K562 (cell line): ENCODE measurements around the gene VPS45. TPM values are rescaled to one million over a fixed set of nuclear protein-coding genes. Genes with fewer than 3 reads are reported as not detected.

Source experiments
- ATAC-seq: fragments of 200-7000 bp; cut with Tn5 transposase; 3 replicates; pipeline ENCODE4 v1.9.1; 2020; ENCODE audit warnings: moderate library complexity
- BruUV-seq: library from RNA; stranded (reverse); fragments of 400-500 nt; replicated peaks from 2 replicates; lab custom pipeline; 2021; lab: Mats Ljungman, UMichigan
- CTCF ChIA-PET: fragments of 300-600 bp; formaldehyde crosslinking; extraction: SDS; loops from one replicate; lab custom pipeline; 2021; ENCODE audit warnings: low intra/inter-chr PET ratio; lab: Yijun Ruan, JAX
- POLR2A ChIA-PET: fragments of 300-600, 350-650 bp; sonication (Branson Sonifier 250); formaldehyde crosslinking; extraction: SDS; loops from one replicate; lab custom pipeline; 2021; ENCODE audit warnings: antibody characterized with exemption, inconsistent platforms; lab: Yijun Ruan, JAX
- DNase-seq, 4 experiments: peaks; one replicate each; pipeline versions ENCODE4 v3.0.0 to v3.0.0-alpha.2; 2011 to 2018; ENCODE audit warnings: low spot score in 3 of 4, mixed read lengths in 3 of 4; ENCODE audit errors: extremely low read depth in 1 of 4
- FAIRE-seq: peaks from 2 replicates; lab custom pipeline; 2011; peaks lifted over from hg19 to GRCh38; lab: Jason Lieb, UNC
- H2AFZ ChIP-seq: 2 replicates; pipeline ENCODE4 v1.6.0; 2011; ENCODE audit warnings: low read depth, low read length, control low read depth, inconsistent platforms
- H3K27ac ChIP-seq: fragments of 200-600 bp; 3 replicates; pipeline ENCODE4 v1.8.0; 2011; ENCODE audit warnings: low read depth, mild to moderate bottlenecking, control low read depth, inconsistent platforms, low read length, moderate library complexity, mixed read lengths; ENCODE audit errors: extremely low read depth
- H3K27me3 ChIP-seq, 2 experiments: fragments of 300-600 bp in 1 of 2; 2 replicates in 1 of 2; 3 replicates in 1 of 2; pipeline versions ENCODE4 v1.6.0 to v1.8.0; 2011; ENCODE audit warnings: inconsistent platforms in 2 of 2, low read length in 2 of 2, mild to moderate bottlenecking in 1 of 2, mixed read lengths in 1 of 2, moderate library complexity in 1 of 2; ENCODE audit not compliant: control insufficient read depth in 2 of 2, insufficient read depth in 2 of 2
- H3K36me3 ChIP-seq: fragments of 300-600 bp; 3 replicates; pipeline ENCODE4 v1.8.0; 2011; ENCODE audit warnings: mild to moderate bottlenecking, low read length, inconsistent platforms; ENCODE audit not compliant: control insufficient read depth, insufficient read depth
- H3K4me1 ChIP-seq, 2 experiments: fragments of 200-600 bp in 1 of 2; replicated peaks in 1 of 2; 2 replicates in 1 of 2; 3 replicates in 1 of 2; pipeline versions ENCODE4 v1.5.1 to v1.8.0; 2011; ENCODE audit warnings: inconsistent platforms in 2 of 2, low read length in 2 of 2, mild to moderate bottlenecking in 1 of 2, mixed read lengths in 1 of 2, moderate library complexity in 1 of 2; ENCODE audit not compliant: control insufficient read depth in 2 of 2, insufficient read depth in 2 of 2
- H3K4me2 ChIP-seq: 2 replicates; pipeline ENCODE4 v1.6.1; 2011; ENCODE audit warnings: low read length, control low read depth, inconsistent platforms, mixed read lengths; ENCODE audit not compliant: insufficient read depth
- H3K4me3 ChIP-seq: fragments of 200-600 bp; sonication (generic), shearing (Covaris generic); 2 replicates; pipeline ENCODE4 v1.5.1; 2016; ENCODE audit warnings: control low read depth, inconsistent platforms
- H3K79me2 ChIP-seq: fragments of 200-600 bp; 3 replicates; pipeline ENCODE4 v1.8.0; 2011; ENCODE audit warnings: low read length, inconsistent platforms; ENCODE audit not compliant: control insufficient read depth, insufficient read depth
- H3K9ac ChIP-seq, 2 experiments: 2 replicates each; pipeline versions ENCODE4 v1.6.0 to v1.6.1; 2011; ENCODE audit warnings: low read depth in 2 of 2, low read length in 2 of 2, control low read depth in 1 of 2, inconsistent platforms in 1 of 2, mild to moderate bottlenecking in 1 of 2, mixed read lengths in 1 of 2; ENCODE audit not compliant: insufficient read depth in 1 of 2
- H3K9me1 ChIP-seq: one replicate; pipeline ENCODE4 v1.6.0; 2011; ENCODE audit warnings: inconsistent platforms, mild to moderate bottlenecking, low read length, moderate library complexity; ENCODE audit not compliant: control insufficient read depth, insufficient read depth
- H3K9me3 ChIP-seq: replicated peaks from 2 replicates; pipeline ENCODE4 v1.5.1; 2011; ENCODE audit warnings: low read depth, low read length, inconsistent platforms; ENCODE audit not compliant: control insufficient read depth, insufficient read depth
- H4K20me1 ChIP-seq: replicated peaks from 2 replicates; pipeline ENCODE4 v1.6.1; 2011; ENCODE audit warnings: low read length, inconsistent platforms, mixed read lengths; ENCODE audit not compliant: control insufficient read depth, insufficient read depth
- BACH1 ChIP-seq: fragments of 200-800 bp; sonication (Bioruptor generic); IDR thresholded peaks from 2 replicates; pipeline ENCODE4 v1.6.1; 2016; ENCODE audit warnings: missing genetic modification characterization, missing compliant biosample characterization
- GATAD2B ChIP-seq: fragments of 450-650 bp; IDR thresholded peaks from 2 replicates; pipeline ENCODE4 v1.6.1; 2017; ENCODE audit warnings: mild to moderate bottlenecking, borderline replicate concordance
- HMG20A ChIP-seq: fragments of 450-650 bp; formaldehyde crosslinking; conservative IDR thresholded peaks from 2 replicates; pipeline ENCODE4 v1.4.0; 2020; ENCODE audit warnings: mild to moderate bottlenecking, mixed read lengths
- KLF13 ChIP-seq: fragments of 450-650 bp; IDR thresholded peaks from 2 replicates; pipeline ENCODE4 v1.6.1; 2016; ENCODE audit warnings: missing genetic modification characterization, low read depth, mild to moderate bottlenecking, missing compliant biosample characterization, moderate library complexity, borderline replicate concordance
- NCOA6 ChIP-seq: fragments of 450-650 bp; IDR thresholded peaks from 2 replicates; pipeline ENCODE4 v1.6.1; 2017; ENCODE audit warnings: mild to moderate bottlenecking
- PHF20 ChIP-seq: fragments of 450-650 bp; IDR thresholded peaks from 2 replicates; pipeline ENCODE4 v1.6.1; 2018; ENCODE audit not compliant: partially characterized antibody
- PML ChIP-seq: IDR thresholded peaks from 2 replicates; pipeline ENCODE4 v1.6.1; 2012; ENCODE audit warnings: low read length, inconsistent platforms
- POU5F1 ChIP-seq: fragments of 150-350 bp; IDR thresholded peaks from 2 replicates; pipeline ENCODE4 v1.6.1; 2014; ENCODE audit warnings: borderline replicate concordance, low read length, low read depth, mild to moderate bottlenecking; ENCODE audit not compliant: partially characterized antibody
- RBBP5 ChIP-seq: fragments of 200-600 bp; sonication (generic); IDR thresholded peaks from 2 replicates; pipeline ENCODE4 v1.6.1; 2012; ENCODE audit warnings: borderline replicate concordance, mild to moderate bottlenecking, low read length, control low read depth, inconsistent platforms; ENCODE audit not compliant: insufficient read depth, poor library complexity, severe bottlenecking
- RCOR1 ChIP-seq, 2 experiments: IDR thresholded peaks; 2 replicates each; pipeline ENCODE4 v1.6.1; 2012; ENCODE audit warnings: low read depth in 2 of 2, low read length in 2 of 2, borderline replicate concordance in 1 of 2, improper control_type of control experiment in 1 of 2
- SUPT5H ChIP-seq: fragments of 450-650 bp; IDR thresholded peaks from 2 replicates; pipeline ENCODE4 v1.6.1; 2016
- WGBS: fragments of 100-300 bp; shearing (Covaris generic); methylation state at CpG from one replicate; pipeline ENCODE4 v1.1.6; 2016; ENCODE audit warnings: low coverage, mixed read lengths; ENCODE audit not compliant: insufficient coverage; ENCODE audit errors: missing lambda C conversion rate; 5-methylcytosine and 5-hydroxymethylcytosine counted together
- in situ Hi-C: fragments of 300-500 bp; cut with MboI; formaldehyde crosslinking; loops from 4 replicates; pipeline ENCODE4 v1.15.0; 2018; ENCODE audit warnings: inconsistent platforms, mixed read lengths
- intact Hi-C: fragments of 100-400 bp; cut with micrococcal nuclease; formaldehyde crosslinking; loops from 2 replicates; pipeline ENCODE4 v1.14.2; 2022
- polyA plus RNA-seq, 8 experiments: library from polyadenylated mRNA; depleted of rRNA in 4 of 8; stranded (reverse) in 5 of 8; unstranded in 3 of 8; fragments of >200 nt; fragmentation: Nextera tagmentation in 2 of 8; fragmentation: Illumina TruSeq in 1 of 8; extraction: Ambion mirVana in 2 of 8; extraction: Trizol in 1 of 8; gene quantifications; 2 replicates each; pipeline versions ENCODE4 v1.2.1 to v1.2.3, GENCODE V29; 2011 to 2014; ENCODE audit warnings: inconsistent platforms in 1 of 8, missing spikeins in 1 of 8
- total RNA-seq, 7 experiments: library from RNA; depleted of rRNA in 6 of 7; stranded (reverse); fragments of >200 nt in 6 of 7; fragmentation: Illumina TruSeq in 2 of 7; extraction: Trizol in 2 of 7; gene quantifications; 2 replicates each; pipeline versions ENCODE4 v1.2.1 to v1.2.3, GENCODE V29; 2011 to 2021; ENCODE audit warnings: low replicate concordance in 1 of 7
- TF ChIP-seq, protein P1 (sequence below): fragments of 250-450 bp; sonication (Bioruptor Pico); IDR thresholded peaks from 2 replicates; pipeline ENCODE4 v1.4.0; 2020; ENCODE audit warnings: mild to moderate bottlenecking
- TF ChIP-seq, protein P2 (sequence below): fragments of 250-450 bp; sonication (Bioruptor Pico); IDR thresholded peaks from 2 replicates; pipeline ENCODE4 v1.4.0; 2020; ENCODE audit warnings: mild to moderate bottlenecking, moderate library complexity
- TF ChIP-seq, protein P3 (sequence below): fragments of 250-450 bp; sonication (Bioruptor Pico); IDR thresholded peaks from 2 replicates; pipeline ENCODE4 v1.4.0; 2020
- TF ChIP-seq, protein P4 (sequence below): fragments of 450-650 bp; IDR thresholded peaks from one replicate; pipeline ENCODE4 v1.6.1; 2018; ENCODE audit warnings: mild to moderate bottlenecking, moderate library complexity; ENCODE audit not compliant: partially characterized antibody

The VPS45 gene
- total and polyA plus RNA-seq, 9 of the 15 experiments (the other 6 are each of a cell fraction or from before 2014, with no cell fraction given) = 17.9 to 48.2 (median 34.4) TPM

DNA sequence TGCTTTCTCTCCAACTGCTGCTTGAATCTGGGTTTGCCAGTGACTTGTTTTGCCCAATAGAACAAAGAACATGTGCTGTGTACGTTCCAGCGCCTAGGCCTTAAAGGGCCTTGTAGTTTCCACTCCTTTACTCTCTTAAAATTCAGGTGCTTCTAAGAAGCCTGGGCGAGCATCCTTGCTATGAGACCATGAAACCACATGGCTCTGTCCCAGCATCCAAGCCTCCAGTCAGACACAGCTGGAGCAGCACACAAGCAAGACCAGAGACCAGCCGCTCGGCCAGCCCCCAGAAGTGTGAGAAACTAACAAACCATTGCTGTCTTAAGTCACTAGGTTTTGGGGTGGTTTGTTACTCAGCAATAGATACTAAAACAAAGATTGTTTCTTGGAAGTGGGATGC is 97.2 kb downstream of the VPS45 start:
- Histone ChIP-seq H2AFZ (peak overlapping the region; percentile 88), H3K4me1 (peaks cover 19 to 53% of the 10 kb centered on the region in 2 experiments; a peak in 4 of 5 replicates), H4K20me1 (no peaks in the 10 kb centered on the region), H3K27ac (peak overlapping the region; percentile 50; the same call in 2 of the 3 replicates), H3K4me3 (no peak overlapping the region), H3K36me3 (no peaks in the 10 kb centered on the region), H3K27me3 (no peaks in the 10 kb centered on the region), H3K9ac (0 out of 4 replicates have a peak overlapping the region, but pooled peaks of 1 of the 2 experiments have one; percentile 23), H3K4me2 (no peak overlapping the region), H3K9me1 (peaks cover 3% of the 10 kb centered on the region), H3K9me3 (no peaks in the 10 kb centered on the region), H3K79me2 (no peaks in the 10 kb centered on the region)
- FAIRE-seq (no peak), DNase-seq (no peak), ATAC-seq (no peak)
- ChIA-PET POLR2A (interaction anchor here (1.4 to 6.1 kb wide), 6 partner anchors 8 to 278 kb away, joined by 5 to 57 read pairs (median 6); partner anchors contain the start of gene PLEKHO1), CTCF (interaction anchor here (2.2 to 3.1 kb wide), 2 partner anchors 92 to 203 kb away, joined by 5 to 26 read pairs; no protein-coding TSS in a partner anchor)
- intact Hi-C loops = loop anchor here (5.0 to 10.0 kb wide), 2 partner anchors 112 to 270 kb away; partner anchors contain the start of gene BOLA1
- BruUV-seq = no TSS peak
- WGBS = 81% methylated on average over 5 of the region's 5 CpGs
- in situ Hi-C loops = loop anchor here (5.0 kb wide), 2 partner anchors 87 to 202 kb away; no protein-coding TSS in a partner anchor
- TF ChIP-seq NCOA6 = no peak
- TF ChIP-seq SUPT5H = no peak
- TF ChIP-seq PML = no peak
- TF ChIP-seq, protein P1, sequence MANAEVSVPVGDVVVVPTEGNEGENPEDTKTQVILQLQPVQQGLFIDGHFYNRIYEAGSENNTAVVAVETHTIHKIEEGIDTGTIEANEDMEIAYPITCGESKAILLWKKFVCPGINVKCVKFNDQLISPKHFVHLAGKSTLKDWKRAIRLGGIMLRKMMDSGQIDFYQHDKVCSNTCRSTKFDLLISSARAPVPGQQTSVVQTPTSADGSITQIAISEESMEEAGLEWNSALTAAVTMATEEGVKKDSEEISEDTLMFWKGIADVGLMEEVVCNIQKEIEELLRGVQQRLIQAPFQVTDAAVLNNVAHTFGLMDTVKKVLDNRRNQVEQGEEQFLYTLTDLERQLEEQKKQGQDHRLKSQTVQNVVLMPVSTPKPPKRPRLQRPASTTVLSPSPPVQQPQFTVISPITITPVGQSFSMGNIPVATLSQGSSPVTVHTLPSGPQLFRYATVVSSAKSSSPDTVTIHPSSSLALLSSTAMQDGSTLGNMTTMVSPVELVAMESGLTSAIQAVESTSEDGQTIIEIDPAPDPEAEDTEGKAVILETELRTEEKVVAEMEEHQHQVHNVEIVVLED (CRISPR knock-in tag) = no peak
- TF ChIP-seq HMG20A (CRISPR knock-in tag) = no peak
- TF ChIP-seq, protein P2, sequence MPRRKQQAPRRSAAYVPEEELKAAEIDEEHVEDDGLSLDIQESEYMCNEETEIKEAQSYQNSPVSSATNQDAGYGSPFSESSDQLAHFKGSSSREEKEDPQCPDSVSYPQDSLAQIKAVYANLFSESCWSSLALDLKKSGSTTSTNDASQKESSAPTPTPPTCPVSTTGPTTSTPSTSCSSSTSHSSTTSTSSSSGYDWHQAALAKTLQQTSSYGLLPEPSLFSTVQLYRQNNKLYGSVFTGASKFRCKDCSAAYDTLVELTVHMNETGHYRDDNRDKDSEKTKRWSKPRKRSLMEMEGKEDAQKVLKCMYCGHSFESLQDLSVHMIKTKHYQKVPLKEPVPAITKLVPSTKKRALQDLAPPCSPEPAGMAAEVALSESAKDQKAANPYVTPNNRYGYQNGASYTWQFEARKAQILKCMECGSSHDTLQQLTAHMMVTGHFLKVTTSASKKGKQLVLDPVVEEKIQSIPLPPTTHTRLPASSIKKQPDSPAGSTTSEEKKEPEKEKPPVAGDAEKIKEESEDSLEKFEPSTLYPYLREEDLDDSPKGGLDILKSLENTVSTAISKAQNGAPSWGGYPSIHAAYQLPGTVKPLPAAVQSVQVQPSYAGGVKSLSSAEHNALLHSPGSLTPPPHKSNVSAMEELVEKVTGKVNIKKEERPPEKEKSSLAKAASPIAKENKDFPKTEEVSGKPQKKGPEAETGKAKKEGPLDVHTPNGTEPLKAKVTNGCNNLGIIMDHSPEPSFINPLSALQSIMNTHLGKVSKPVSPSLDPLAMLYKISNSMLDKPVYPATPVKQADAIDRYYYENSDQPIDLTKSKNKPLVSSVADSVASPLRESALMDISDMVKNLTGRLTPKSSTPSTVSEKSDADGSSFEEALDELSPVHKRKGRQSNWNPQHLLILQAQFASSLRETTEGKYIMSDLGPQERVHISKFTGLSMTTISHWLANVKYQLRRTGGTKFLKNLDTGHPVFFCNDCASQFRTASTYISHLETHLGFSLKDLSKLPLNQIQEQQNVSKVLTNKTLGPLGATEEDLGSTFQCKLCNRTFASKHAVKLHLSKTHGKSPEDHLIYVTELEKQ (CRISPR knock-in tag) = no peak
- TF ChIP-seq KLF13 = no peak
- TF ChIP-seq BACH1 (tag) = no peak
- TF ChIP-seq RCOR1 (IDR thresholded peaks at IDR 0.05; ENCODE audit: borderline replicate concordance in 1 of 2, low read depth in 2 of 2, low read length in 2 of 2) = no peak
- no peak for TF ChIP-seq PHF20
- no peak for TF ChIP-seq GATAD2B
- TF ChIP-seq, protein P3, sequence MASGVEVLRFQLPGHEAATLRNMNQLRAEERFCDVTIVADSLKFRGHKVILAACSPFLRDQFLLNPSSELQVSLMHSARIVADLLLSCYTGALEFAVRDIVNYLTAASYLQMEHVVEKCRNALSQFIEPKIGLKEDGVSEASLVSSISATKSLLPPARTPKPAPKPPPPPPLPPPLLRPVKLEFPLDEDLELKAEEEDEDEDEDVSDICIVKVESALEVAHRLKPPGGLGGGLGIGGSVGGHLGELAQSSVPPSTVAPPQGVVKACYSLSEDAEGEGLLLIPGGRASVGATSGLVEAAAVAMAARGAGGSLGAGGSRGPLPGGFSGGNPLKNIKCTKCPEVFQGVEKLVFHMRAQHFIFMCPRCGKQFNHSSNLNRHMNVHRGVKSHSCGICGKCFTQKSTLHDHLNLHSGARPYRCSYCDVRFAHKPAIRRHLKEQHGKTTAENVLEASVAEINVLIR (CRISPR knock-in tag) = no peak
- TF ChIP-seq POU5F1 = no peak
- no peak for TF ChIP-seq RBBP5
- TF ChIP-seq, protein P4, sequence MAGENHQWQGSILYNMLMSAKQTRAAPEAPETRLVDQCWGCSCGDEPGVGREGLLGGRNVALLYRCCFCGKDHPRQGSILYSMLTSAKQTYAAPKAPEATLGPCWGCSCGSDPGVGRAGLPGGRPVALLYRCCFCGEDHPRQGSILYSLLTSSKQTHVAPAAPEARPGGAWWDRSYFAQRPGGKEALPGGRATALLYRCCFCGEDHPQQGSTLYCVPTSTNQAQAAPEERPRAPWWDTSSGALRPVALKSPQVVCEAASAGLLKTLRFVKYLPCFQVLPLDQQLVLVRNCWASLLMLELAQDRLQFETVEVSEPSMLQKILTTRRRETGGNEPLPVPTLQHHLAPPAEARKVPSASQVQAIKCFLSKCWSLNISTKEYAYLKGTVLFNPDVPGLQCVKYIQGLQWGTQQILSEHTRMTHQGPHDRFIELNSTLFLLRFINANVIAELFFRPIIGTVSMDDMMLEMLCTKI = no peak
